Femur (tissue), 1 donor: Measurements from ENCODE around the gene TMEM255A.
A peak's percentile ranks its signal among the peaks of the same experiment; 100 is the strongest.
"Not testable (repeated sequence)": the region's sequence is repeated elsewhere in the genome, so short reads cannot be mapped to it uniquely, and the experiment has no call there.

Source experiments
- DNase-seq: peaks from one replicate; pipeline ENCODE4 v3.0.0-alpha.2; 2017

Gene TMEM255A

GRCh38 chrX:120310861-120311726 lies at the start of gene TMEM255A:
Gene TMEM255A (minus strand): TSS chrX:120311461. CDS start chrX:120311309, 152 bp downstream.
- DNase-seq: peak; percentile 27

DNA sequence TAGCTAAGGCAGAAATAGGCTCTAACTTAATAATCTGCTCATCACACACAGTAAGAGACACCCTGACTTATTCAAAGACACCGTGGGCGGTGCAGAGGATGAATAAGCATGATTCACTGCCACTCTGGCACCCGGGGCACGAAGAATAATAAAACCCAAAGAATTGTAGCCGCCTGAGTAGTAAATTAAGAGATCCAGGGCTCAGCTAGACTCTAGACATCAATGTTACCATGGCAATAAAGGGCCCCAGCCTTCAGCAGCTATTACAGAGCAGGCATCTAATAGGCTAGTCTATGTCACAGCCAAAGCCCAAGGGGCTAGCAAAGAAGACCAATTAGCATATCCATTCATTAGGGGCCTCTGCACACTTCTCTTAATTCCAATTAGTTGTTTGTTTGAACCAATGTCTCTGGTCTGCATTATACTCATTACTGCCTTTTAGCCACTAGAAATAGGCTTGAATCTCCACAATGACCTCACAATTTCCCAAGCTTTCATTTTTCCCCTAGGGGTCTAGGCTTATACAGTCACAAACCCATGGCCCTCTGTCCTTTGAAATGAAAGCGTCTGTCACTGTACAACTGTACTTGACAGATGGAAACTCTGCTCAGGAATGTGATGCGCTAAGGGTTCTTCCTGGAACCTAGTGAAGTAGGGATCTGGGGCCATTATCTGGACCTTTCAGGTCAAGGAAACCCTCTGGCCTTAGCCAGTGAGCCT lies 47.6 kb upstream of the TMEM255A start:
- no peak for DNase-seq

DNA sequence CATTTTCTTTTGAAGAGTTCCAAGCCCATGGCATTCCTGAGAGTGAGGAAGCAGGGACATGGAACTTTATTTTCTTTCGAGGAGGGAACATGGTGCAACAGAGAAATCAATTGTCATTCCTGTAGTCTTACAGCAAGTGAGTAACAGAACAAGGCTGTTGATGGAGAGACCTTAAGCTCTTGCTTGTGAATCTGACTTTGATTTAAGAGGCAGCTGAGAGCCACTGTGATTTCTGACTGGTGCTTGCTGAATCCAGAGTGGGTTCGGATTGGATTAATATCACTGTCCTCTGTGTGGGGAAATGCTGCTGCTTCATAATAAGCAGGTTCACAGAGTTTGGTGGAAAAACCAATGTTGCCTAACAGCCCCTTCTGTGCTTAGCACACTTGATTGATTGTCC lies 45.9 kb upstream of the TMEM255A start:
- DNase-seq: no peak

GRCh38 chrX:120356084-120356483 lies 44.8 kb upstream of the TMEM255A start:
- no peak for DNase-seq

GRCh38 chrX:120350450-120351138 lies 39.3 kb upstream of the TMEM255A start:
- no peak for DNase-seq

- not testable (repeated sequence) for DNase-seq
Observed at GRCh38 chrX:120344566-120344965, 33.3 kb upstream of the TMEM255A start.

DNA sequence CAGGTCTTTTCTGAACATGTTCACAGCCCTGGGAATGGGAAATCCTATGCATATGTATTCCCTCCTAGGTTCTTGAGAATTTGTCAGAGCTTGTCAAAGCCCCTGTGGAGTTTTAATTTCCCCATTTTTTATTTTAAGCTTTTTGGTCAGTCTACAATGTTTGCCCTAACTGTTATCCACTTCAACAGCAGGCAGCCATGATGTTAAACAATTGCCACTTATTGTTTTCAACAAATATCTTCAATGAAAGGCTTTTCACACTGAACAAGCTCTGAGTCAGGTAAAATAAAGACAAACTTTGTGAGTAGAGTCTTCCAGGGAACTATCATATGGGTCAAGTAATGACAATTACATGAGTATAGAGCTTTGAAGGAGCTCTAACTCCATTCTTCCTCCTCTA lies 25.6 kb upstream of the TMEM255A start:
- no peak for DNase-seq

GRCh38 chrX:120335289-120335688 lies 24.0 kb upstream of the TMEM255A start:
- DNase-seq: no peak

DNA sequence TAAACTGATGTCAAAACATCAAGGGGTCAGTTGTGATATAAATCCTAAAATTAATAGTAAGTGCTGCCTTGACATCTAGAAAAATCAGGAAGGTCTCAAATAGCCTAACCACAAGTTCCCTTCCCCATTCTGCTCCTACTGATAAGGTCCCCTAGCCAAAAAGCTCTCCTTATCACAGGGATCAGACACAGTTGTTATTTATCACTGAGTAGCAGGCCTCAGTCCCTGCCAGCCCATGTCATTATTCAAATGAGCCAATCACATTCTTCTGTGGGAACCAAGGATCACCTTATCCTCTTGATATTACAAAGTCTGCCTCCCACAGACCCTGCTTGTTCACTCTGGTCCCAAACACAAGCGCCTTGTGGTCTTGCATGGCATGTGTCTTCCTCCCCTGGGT lies 23.3 kb upstream of the TMEM255A start:
- no peak for DNase-seq

- no peak for DNase-seq
Observed at GRCh38 chrX:120334151-120334550, 22.9 kb upstream of the TMEM255A start.

DNA sequence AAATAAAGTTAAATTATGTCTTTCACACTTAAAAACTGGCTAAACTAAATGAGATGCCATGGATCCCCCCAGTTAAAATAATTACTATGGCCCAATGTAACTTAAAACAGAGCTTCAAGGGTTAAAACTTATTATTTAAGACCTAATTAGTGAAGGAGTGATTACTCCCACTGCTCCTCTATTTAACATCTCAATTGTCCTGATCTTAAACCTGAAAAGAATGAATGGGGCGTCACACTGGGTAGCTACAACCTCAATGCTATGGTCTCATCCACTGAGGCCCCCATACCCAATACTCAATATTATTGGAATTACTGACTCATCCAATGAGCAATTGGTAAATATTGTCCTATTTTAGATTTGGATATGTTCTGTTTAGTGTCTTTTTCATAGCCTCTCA lies 21.1 kb upstream of the TMEM255A start:
- no peak for DNase-seq

DNA sequence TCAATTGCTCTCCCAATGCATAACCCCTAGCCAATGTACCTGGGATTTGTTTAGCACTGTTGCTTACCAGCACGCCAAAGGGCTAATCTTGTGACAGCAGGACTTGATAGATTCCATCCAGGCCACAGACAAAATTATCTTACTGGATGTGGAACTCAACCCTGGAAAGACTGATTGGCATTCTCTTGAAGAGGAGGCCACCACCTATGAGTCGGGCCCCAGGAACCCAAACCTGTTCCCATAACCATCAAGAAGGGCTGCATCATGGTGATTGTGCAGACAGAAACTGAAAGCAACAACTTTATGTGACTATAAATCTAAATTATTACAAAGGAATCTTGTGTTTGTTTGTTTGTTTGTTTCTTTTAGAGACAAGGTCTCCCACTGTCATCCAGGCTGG lies 19.9 kb upstream of the TMEM255A start:
- DNase-seq: no peak

- no peak for DNase-seq
Observed at GRCh38 chrX:120321520-120322281, 10.4 kb upstream of the TMEM255A start.

GRCh38 chrX:120318411-120318810 lies 7.2 kb upstream of the TMEM255A start:
- no peak for DNase-seq

DNA sequence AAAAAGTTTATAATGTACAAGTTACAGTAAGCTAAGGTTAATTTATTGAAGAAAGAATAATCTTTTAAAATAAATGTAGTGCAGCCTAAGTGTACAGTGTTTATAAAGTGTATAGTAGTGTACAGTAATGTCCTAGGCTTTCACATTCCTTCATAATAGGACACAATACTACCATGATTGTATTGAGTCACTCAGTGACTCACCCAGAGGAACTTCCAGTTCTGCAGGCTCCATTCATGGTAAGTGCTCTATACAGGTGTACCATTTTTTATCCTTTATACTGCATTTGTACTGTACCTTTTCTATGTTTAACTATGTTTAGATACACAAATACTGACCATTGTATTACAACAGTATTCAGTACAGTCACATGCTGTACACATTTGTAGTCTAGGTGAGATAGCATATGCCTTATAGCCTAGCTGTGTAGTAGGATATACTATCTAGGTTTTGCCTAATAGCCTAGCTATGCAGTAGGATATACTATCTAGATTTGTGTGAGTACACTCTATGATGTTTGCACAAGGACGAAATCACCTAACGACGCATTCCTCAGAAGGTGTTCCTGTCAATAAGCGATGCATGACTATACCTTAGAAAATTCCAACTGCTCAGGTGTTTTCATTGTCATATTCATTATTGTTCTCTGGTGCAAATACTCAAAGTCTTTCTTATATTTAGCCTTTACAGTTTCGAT lies 5.5 kb upstream of the TMEM255A start:
- DNase-seq: no peak

DNA sequence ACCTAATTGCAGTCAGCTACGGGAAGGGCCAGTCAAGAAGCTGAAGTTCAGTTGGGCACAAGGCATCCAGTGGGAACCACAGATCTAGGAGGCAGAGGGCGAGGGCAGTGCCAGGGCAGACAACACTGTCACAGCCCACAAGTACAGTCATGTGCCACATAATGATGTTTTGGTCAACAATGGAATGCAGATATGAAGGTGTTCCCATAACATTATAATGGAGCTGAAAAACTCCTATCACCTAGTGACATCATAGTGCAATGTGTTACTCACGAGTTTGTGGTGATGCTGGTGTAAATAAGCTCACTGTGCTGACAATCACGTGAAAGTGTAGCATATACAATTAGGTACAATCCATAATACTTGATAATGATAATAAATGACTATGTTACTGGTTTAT lies 4.5 kb upstream of the TMEM255A start:
- no peak for DNase-seq

- DNase-seq: no peak
Observed at GRCh38 chrX:120311727-120312063, 434 bp upstream of the TMEM255A start.

DNA sequence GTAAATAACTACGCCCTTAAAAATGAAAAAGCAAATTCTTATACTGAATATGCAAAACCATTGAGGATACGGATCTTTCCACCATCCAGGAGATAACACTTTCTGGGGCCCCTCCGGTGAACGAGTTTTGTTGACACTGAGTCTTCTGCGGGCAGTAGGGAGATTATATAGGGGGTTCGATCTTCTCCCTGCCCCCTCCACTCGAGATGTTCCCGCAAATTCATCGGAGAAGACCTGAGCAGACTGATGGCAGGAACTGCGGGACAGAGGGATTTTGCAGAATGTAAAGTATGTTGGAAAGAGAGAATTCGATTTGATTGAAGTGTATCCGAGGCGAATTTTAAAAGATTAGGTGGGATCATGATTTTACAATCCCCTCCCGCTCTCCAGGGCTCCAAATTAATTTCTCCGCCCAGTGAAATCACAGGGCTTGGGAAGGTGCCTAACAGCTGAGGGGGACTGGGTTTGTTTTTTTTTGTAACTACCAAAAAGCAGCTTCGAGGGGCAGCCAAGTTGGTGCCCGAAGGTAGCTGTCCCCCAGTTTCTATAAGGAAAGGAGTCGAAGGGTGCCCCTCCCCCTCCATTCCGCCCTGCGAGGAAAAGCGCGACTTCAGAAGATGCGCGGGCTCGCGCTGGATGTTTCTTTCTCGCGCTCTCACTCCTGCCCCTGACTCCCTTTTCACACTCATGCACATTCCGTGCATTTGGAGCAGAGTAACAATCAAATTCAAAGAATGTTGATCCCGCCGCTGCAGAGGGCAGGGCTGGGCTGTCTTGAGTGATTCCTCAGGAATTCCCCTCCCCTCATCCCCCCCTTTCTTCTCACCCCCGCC lies 1.2 kb downstream of the TMEM255A start:
- DNase-seq: no peak

- peak; percentile 58 for DNase-seq
Observed at GRCh38 chrX:120308959-120309872, 2.0 kb downstream of the TMEM255A start.

GRCh38 chrX:120308558-120308957 lies 2.7 kb downstream of the TMEM255A start:
- DNase-seq: peak; percentile 24
